ENCODE measurements around the gene LCOR. TPM values are rescaled to one million over a fixed set of nuclear protein-coding genes. Genes with fewer than 3 reads are reported as not detected.

Gene LCOR
- total RNA-seq, 4 donors from 2014 or later = 12.5 to 22.0 (median 14.9) TPM

DNA sequence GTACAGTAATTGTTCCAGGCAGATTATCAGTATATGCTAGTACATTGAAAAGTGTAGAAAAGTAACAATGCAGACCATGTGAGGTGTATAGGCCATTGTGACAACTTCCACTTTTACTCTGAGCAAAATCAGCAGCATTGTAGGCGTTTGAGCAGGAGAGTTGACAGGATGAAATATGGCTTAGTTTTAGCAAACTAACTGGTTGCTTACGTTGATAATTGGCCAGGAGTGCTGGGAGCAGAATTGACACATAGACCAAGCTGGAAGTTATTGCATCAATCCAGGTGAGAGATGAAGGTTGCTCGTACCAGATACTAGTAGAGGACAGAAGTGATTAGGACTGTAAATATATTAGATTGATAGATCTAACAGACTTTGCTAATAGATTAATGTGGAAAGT, 46.0 kb downstream of the LCOR start:
- 50 to 53% methylated on average over 3 of the region's 3 CpGs for WGBS, 2 donors
- TF ChIP-seq CTCF (IDR thresholded peaks at IDR 0.05) = no peak
- H3K4me3 ChIP-seq (ENCODE audit: low read depth, poor library complexity, severe bottlenecking) = no peak overlapping the region
- no peak for DNase-seq (ENCODE audit: low spot score in 2 of 2)
- intact Hi-C loops (cut with DNase I; ENCODE audit: low total_unique reads) = no loop called here

- 91 to 92% methylated on average over 2 of the region's 2 CpGs for WGBS, 2 donors
- no peak for TF ChIP-seq POLR2A (IDR thresholded peaks at IDR 0.05)
- TF ChIP-seq CTCF (IDR thresholded peaks at IDR 0.05) = no peak
- no peak overlapping the region for H3K4me3 ChIP-seq (ENCODE audit: low read depth, poor library complexity, severe bottlenecking)
- intact Hi-C loops (cut with DNase I; ENCODE audit: low total_unique reads) = no loop called here
- no peak for DNase-seq (ENCODE audit: low spot score in 2 of 2)
These were observed 48.5 kb downstream of the LCOR start for GRCh38 chr10:96880575-96880974.

GRCh38 chr10:96889415-96890171, 57.5 kb downstream of the LCOR start:
- TF ChIP-seq POLR2A (IDR thresholded peaks at IDR 0.05) = no peak
- TF ChIP-seq CTCF (IDR thresholded peaks at IDR 0.05) = no peak
- DNase-seq (ENCODE audit: low spot score in 2 of 2) = no peak
- intact Hi-C loops (cut with DNase I; ENCODE audit: low total_unique reads) = no loop called here
- no peak overlapping the region for H3K4me3 ChIP-seq (ENCODE audit: low read depth, poor library complexity, severe bottlenecking)
- 90 to 93% methylated on average over 12 of the region's 12 CpGs for WGBS, 2 donors

DNA sequence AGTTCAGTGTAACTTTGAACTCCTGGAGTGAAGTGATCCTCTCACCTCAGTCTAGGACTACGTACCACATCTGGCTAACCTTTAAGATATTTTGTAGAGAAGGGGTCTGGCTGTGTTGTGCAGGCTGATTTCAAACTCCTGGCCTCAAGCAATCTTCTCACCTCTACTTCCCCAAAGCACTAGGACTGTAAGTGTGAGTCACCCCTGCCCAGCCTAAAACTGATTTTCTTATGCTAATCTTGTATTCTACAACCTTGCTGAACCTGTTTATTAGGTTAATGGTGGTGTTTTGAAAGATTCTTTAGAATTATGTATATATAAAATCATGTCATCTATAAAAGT, 58.0 kb downstream of the LCOR start:
- intact Hi-C loops (cut with DNase I; ENCODE audit: low total_unique reads) = no loop called here
- no peak for TF ChIP-seq POLR2A (IDR thresholded peaks at IDR 0.05)
- no peak for TF ChIP-seq CTCF (IDR thresholded peaks at IDR 0.05)
- no peak overlapping the region for H3K4me3 ChIP-seq (ENCODE audit: low read depth, poor library complexity, severe bottlenecking)
- WGBS, 2 donors = 64 to 90% methylated on average over 1 of the region's 1 CpG
- no peak for DNase-seq (ENCODE audit: low spot score in 2 of 2)

GRCh38 chr10:96890580-96890979, 58.5 kb downstream of the LCOR start:
- TF ChIP-seq CTCF (IDR thresholded peaks at IDR 0.05) = no peak
- TF ChIP-seq POLR2A (IDR thresholded peaks at IDR 0.05) = no peak
- H3K4me3 ChIP-seq (ENCODE audit: low read depth, poor library complexity, severe bottlenecking) = no peak overlapping the region
- intact Hi-C loops (cut with DNase I; ENCODE audit: low total_unique reads) = no loop called here
- DNase-seq (ENCODE audit: low spot score in 2 of 2) = no peak
- 80 to 83% methylated on average over 3 of the region's 3 CpGs for WGBS, 2 donors

GRCh38 chr10:96891840-96892239, 59.7 kb downstream of the LCOR start:
- DNase-seq (ENCODE audit: low spot score in 2 of 2) = no peak
- TF ChIP-seq CTCF (IDR thresholded peaks at IDR 0.05) (no peak), POLR2A (IDR thresholded peaks at IDR 0.05) (no peak)
- intact Hi-C loops (cut with DNase I; ENCODE audit: low total_unique reads) = no loop called here
- WGBS, 2 donors = 93 to 97% methylated on average over 4 of the region's 4 CpGs
- no peak overlapping the region for H3K4me3 ChIP-seq (ENCODE audit: low read depth, poor library complexity, severe bottlenecking)
